ENCODE results near the gene OR2V1. TPM values are rescaled to one million over a fixed set of nuclear protein-coding genes. Genes with fewer than 3 reads are reported as not detected.
"Not testable (repeated sequence)": the region's sequence is repeated elsewhere in the genome, so short reads cannot be mapped to it uniquely, and the experiment has no call there.

OR2V1 gene
- total and polyA plus RNA-seq, 2 of the 4 experiments (the other 2 are of a cell fraction), result not detected

DNA sequence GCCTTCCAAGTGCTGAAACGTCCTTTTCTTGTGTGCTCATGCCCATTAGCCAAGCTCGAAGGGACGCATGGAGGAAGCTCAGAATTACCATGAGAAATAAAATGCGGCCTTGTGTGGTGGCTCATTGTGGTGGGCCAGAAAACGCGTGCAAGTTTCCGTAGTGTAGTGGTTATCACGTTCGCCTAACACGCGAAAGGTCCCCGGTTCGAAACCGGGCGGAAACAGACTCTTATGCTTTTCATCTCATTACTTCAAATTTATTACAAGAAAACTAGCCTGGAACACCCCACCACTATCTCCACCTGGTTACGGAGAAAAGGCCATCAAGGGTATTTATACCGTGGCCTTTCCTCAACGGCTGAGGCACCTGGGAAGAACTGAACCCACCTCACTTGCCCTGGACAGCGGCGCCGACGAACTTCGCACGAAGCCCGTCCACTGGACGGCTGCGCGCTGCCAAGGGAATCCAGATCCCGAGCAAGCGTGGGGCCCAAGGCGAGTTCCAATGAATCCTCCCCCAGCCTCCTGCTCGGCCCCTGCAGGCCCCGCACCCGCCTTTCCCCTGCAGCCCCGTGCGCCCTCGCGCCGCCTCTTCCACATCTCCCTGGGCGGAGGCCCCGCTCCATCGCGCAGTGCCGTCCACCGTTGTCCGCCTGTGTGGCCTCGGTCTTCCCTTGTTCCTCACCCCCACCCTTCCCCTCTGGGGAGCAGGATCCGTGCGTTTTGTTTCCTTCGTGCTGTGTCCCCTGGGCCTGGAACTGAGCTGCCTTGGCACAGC, 38.7 kb upstream of the OR2V1 start:
- BruUV-seq (replicated peaks), result TSS peak; percentile 99
- H2BK5ac ChIP-seq (ENCODE audit: low read depth, low read length, poor library complexity, severe bottlenecking); H4K8ac ChIP-seq (ENCODE audit: low read depth in 2 of 2, low read length in 2 of 2); H3K9ac ChIP-seq (ENCODE audit: low read depth, low read length); H4K91ac ChIP-seq (ENCODE audit: insufficient read depth, low read depth, low read length); CTCF ChIA-PET; H3K14ac ChIP-seq (replicated peaks; ENCODE audit: low read depth, low read length); H3K56ac ChIP-seq (ENCODE audit: extremely low read depth, insufficient read depth, low read length); H2BK20ac ChIP-seq (ENCODE audit: low read depth, low read length); H2BK120ac ChIP-seq (ENCODE audit: low read depth, low read length); in situ Hi-C loops (cut with MboI; ENCODE audit: low sequenced_read_pairs); H3K27ac ChIP-seq (ENCODE audit: insufficient read depth, low read length); H4K20me1 ChIP-seq (ENCODE audit: insufficient read depth, low read length); H3K18ac ChIP-seq (ENCODE audit: low read depth, low read length); H3K27me3 ChIP-seq (ENCODE audit: control insufficient read depth, insufficient read depth, low read length); H3K9me1 ChIP-seq (ENCODE audit: insufficient read depth, low read length); H3K23ac ChIP-seq (ENCODE audit: low read depth, low read length); H3K4me1 ChIP-seq (ENCODE audit: control insufficient read depth, insufficient read depth, low read length); intact Hi-C loops (cut with micrococcal nuclease); H3K36me3 ChIP-seq (ENCODE audit: control insufficient read depth, insufficient read depth, low read length); H3K4ac ChIP-seq (ENCODE audit: low read depth, low read length); dilution Hi-C loops (cut with HindIII; ENCODE audit: low sequenced_read_pairs, unreplicated experiment); H2BK15ac ChIP-seq (ENCODE audit: low read depth, low read length); H3K79me1 ChIP-seq (ENCODE audit: low read depth in 1 of 2, low read length in 2 of 2); H3K9me3 ChIP-seq (ENCODE audit: control insufficient read depth, insufficient read depth, low read length); POLR2A ChIA-PET (ENCODE audit: unreplicated experiment); H2AK5ac ChIP-seq (ENCODE audit: low read depth, low read length); H4K5ac ChIP-seq (ENCODE audit: low read depth, low read length): not testable (repeated sequence)
- ATAC-seq (ENCODE audit: low read depth), result peak; percentile 82
- H2AK9ac ChIP-seq (replicated peaks; ENCODE audit: low read depth, low read length, poor library complexity), result peak overlapping the region; percentile 6
- TF ChIP-seq FOS (IDR thresholded peaks at IDR 0.05; ENCODE audit: low read depth, low read length) (peak; percentile 49; the same call in 1 of the 2 replicates), BHLHE40 (IDR thresholded peaks at IDR 0.05; ENCODE audit: low read depth, low read length) (peak; percentile 68)
- H3K4me2 ChIP-seq (ENCODE audit: low read depth, low read length), result peak overlapping the region; percentile 77
- WGBS, 2 experiments (ENCODE audit: extremely low coverage in 2 of 2, insufficient read length in 1 of 2), result 1% methylated on average over 18 of the region's 50 CpGs; no CpG with 5 or more reads in 1 of the 2 experiments
- H2AFZ ChIP-seq (replicated peaks; ENCODE audit: low read length, poor library complexity), result peak overlapping the region; percentile 79
- DNase-seq, result peak; percentile 81
- peak overlapping the region; percentile 31; the same call in 1 of the 2 replicates for H3K4me3 ChIP-seq (ENCODE audit: insufficient read depth, low read depth, low read length)
